A673 (cell line): Measurements from ENCODE around the gene P3R3URF.

ENCODE experiments used
- CTCF ChIP-seq: fragments of 300-800, 200-600 bp; sonication (generic); conservative IDR thresholded peaks from 2 replicates; pipeline ENCODE4 v1.5.1; 2017; ENCODE audit warnings: low read depth, mild to moderate bottlenecking, antibody characterized with exemption, low read length, moderate library complexity, mixed read lengths
- EZH2 ChIP-seq: fragments of 200-600 bp; sonication (generic); IDR thresholded peaks from 2 replicates; pipeline ENCODE4 v1.6.1; 2017; ENCODE audit warnings: borderline replicate concordance, low read depth, mild to moderate bottlenecking, mixed read lengths, antibody characterized with exemption, low read length; ENCODE audit not compliant: poor library complexity, severe bottlenecking

- TF ChIP-seq CTCF (no peak), EZH2 (no peak)
Observed at GRCh38 chr1:46220808-46221207, 44.5 kb upstream of the P3R3URF start.
